ENCODE results near the gene LIPE. TPM values are rescaled to one million over a fixed set of nuclear protein-coding genes. Genes with fewer than 3 reads are reported as not detected.

LIPE gene
- total RNA-seq, 1 donor from 2014 or later, result 3.2 TPM

DNA sequence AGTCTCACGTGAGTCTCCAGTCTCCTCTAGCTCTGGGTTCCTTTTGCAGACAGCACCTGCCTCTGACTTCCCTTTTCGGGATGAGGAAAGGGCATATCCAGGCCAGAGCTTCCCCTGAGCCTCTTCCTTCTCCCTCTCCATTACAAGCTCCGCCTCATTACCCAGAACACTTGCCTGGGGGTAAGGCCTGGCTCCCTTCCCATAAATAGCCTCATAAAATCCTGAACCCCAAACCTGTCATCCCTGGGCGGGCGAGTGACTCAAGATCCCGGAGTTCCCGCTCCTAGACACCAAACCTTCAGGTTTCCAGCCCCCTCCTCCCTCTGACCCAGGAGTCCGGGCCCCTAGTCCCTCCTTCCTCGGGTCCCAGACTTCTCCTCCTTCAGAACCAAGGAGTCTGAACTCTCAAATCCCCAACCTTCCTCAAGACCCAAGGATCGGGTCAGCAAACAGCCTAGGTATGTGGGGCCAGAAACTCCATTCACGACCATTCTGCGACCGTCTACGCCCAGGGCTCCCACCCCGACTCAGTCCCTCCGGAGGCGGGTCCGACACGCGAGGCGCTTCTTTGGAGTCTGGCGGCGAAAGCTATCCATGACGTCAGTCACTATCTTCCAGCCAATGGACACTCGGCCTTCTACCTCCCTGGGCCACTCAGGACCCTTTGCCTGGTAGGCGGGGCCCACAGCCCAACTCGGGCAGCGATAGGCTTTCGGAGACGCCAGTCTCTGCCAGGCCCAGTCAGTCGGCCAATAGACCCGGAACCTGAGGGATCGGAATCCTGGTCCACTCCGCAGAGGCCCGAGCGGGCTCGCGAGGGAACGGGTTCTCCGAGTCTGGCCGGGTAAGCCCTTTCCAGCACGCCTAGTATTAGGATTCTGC lies 30.6 kb downstream of the LIPE start:
- ATAC-seq, result peak; percentile 98
- peak overlapping the region; percentile 72 for H3K4me3 ChIP-seq
- no peaks in the 10 kb centered on the region for H3K36me3 ChIP-seq
- H3K9me3 ChIP-seq, result no peaks in the 10 kb centered on the region
- peak; percentile 98 for DNase-seq
- peaks cover 26% of the 10 kb centered on the region for H3K4me1 ChIP-seq
- no peaks in the 10 kb centered on the region for H3K27me3 ChIP-seq (ENCODE audit: low read depth)
- H3K27ac ChIP-seq, result peak overlapping the region; percentile 80
- intact Hi-C loops (cut with DNase I), result no loop called here
- TF ChIP-seq, protein P1, sequence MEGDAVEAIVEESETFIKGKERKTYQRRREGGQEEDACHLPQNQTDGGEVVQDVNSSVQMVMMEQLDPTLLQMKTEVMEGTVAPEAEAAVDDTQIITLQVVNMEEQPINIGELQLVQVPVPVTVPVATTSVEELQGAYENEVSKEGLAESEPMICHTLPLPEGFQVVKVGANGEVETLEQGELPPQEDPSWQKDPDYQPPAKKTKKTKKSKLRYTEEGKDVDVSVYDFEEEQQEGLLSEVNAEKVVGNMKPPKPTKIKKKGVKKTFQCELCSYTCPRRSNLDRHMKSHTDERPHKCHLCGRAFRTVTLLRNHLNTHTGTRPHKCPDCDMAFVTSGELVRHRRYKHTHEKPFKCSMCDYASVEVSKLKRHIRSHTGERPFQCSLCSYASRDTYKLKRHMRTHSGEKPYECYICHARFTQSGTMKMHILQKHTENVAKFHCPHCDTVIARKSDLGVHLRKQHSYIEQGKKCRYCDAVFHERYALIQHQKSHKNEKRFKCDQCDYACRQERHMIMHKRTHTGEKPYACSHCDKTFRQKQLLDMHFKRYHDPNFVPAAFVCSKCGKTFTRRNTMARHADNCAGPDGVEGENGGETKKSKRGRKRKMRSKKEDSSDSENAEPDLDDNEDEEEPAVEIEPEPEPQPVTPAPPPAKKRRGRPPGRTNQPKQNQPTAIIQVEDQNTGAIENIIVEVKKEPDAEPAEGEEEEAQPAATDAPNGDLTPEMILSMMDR (IDR thresholded peaks at IDR 0.05), result no peak

DNA sequence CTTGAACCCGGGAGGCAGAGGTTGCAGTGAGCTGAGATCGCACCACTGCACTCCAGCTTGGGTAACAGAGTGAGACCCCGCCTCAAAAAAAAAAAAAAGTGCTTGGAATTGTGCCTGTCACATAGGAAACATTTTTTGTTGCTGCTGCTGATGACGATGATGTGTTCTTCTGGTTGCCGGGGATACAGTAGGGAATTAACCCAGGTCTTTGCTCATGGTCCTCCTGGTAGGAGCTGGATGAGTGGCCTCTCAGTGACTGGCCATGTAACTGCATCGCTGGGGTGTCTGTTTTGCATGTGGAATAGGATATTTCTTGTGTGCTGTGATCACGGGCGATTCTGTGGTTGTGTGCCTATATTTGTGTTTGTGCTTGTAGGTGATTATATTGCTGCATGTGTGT lies 32.4 kb downstream of the LIPE start:
- TF ChIP-seq, protein P1 (IDR thresholded peaks at IDR 0.05), result no peak
- Histone ChIP-seq H3K27me3 (ENCODE audit: low read depth) (peaks cover 11% of the 10 kb centered on the region), H3K4me1 (peaks cover 17% of the 10 kb centered on the region), H3K36me3 (no peaks in the 10 kb centered on the region), H3K27ac (no peak overlapping the region), H3K4me3 (no peak overlapping the region), H3K9me3 (no peaks in the 10 kb centered on the region)
- intact Hi-C loops (cut with DNase I), result no loop called here
- DNase-seq (no peak), ATAC-seq (no peak)

DNA sequence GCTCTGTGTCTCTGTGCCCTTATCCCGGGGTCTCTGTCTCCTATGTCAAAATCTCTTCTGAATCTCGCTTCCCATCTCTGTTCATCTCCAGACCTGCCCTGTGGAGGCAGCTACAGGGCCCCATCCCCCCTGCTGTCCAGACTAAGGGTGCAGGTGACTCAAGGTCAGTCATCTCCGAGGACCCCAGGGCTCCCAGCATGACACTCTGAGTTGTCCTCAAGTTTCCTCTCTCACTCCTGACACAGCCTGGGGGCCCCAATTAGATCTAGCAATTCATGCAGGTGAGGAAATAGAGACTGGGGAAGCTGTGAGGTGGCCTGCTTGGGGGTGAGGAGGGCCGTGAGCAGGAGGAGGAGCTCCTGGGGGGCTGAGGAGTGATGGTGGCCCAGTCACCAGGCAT lies 35.0 kb downstream of the LIPE start:
- intact Hi-C loops (cut with DNase I), result no loop called here
- TF ChIP-seq, protein P1 (IDR thresholded peaks at IDR 0.05), result no peak
- H3K27ac ChIP-seq, result no peak overlapping the region
- no peak for ATAC-seq
- H3K4me1 ChIP-seq, result peaks cover 13% of the 10 kb centered on the region
- peaks cover 25% of the 10 kb centered on the region for H3K27me3 ChIP-seq (ENCODE audit: low read depth)
- no peak for DNase-seq
- no peaks in the 10 kb centered on the region for H3K9me3 ChIP-seq
- H3K36me3 ChIP-seq, result no peaks in the 10 kb centered on the region
- H3K4me3 ChIP-seq, result no peak overlapping the region

DNA sequence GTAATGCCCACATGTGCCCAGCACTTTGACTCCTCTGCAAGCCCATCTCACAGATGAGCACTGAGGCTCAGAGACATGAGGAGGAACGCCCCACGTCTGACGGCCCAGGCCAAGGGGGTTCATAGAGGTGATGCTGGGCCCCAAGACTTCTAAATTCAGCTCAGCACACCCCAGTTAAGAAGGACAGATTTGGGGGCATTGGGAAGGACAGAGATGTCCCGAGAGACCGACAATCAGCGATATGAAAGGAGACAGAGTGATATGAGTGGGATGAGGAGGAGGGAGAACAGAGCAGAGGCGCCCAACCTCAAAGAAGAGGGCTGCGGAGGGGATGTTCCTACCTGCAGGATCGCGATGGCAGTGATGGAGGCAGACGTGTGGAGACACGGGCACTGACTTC lies 37.3 kb downstream of the LIPE start, which contains the start of gene CNFN:
CNFN (minus strand) TSS at position 399 of the 400 bp plus-strand sequence. CDS start 1,260 bp downstream, outside the sequence.
- H3K36me3 ChIP-seq, result no peaks in the 10 kb centered on the region
- H3K4me3 ChIP-seq, result no peak within 1 kb of the TSS
- TF ChIP-seq, protein P1 (IDR thresholded peaks at IDR 0.05), result no peak
- H3K27ac ChIP-seq, result no peak within 1 kb of the TSS
- DNase-seq (no peak), ATAC-seq (no peak)
- H3K4me1 ChIP-seq, result peaks cover 9% of the 10 kb centered on the region
- intact Hi-C loops (cut with DNase I), result no loop called here
- no peaks in the 10 kb centered on the region for H3K9me3 ChIP-seq
- H3K27me3 ChIP-seq (ENCODE audit: low read depth), result peaks cover 27% of the 10 kb centered on the region

DNA sequence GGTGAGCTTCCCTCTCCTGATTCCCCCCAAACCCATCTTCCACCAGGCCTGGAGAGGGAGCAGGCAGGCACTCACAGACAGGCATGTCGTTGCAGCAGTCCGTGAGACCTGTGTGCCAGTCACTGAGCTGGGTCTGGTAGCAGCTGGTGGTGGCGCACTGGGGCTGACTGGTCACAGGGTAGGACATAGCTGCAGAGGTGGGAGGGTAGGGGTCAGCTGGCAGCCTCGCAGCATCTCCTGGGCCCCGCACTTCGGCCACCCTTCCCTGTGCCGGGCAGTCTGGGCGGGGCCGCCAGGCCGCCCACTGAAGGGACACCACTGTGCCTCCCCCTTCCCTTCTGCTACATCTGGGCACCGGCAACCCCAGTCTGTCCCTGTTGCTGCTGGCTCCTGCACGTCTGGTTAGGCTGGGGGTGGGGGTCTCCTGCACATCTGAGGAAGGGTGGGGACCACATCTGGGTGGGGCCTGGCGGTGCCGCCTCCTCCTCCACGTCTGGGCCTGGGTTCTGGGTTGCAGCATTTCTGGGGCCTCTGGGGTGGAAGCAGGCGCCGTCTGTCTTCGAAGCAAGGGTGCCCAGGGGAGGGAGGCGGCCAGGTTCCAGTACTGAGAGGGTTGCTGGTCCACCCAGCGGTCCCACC lies 38.2 kb downstream of the LIPE start:
- Histone ChIP-seq H3K27me3 (ENCODE audit: low read depth) (peaks cover 27% of the 10 kb centered on the region), H3K36me3 (no peaks in the 10 kb centered on the region), H3K4me1 (peaks cover 9% of the 10 kb centered on the region), H3K27ac (no peak overlapping the region), H3K4me3 (no peak overlapping the region), H3K9me3 (no peaks in the 10 kb centered on the region)
- no peak for ATAC-seq
- TF ChIP-seq, protein P1 (IDR thresholded peaks at IDR 0.05), result no peak
- intact Hi-C loops (cut with DNase I), result no loop called here
- DNase-seq, result no peak
